B cell (primary cell): ENCODE data around the gene CCDC194. TPM values are rescaled to one million over a fixed set of nuclear protein-coding genes. Genes with fewer than 3 reads are reported as not detected.

ENCODE experiments used
- ATAC-seq: fragments of 200-7000 bp; cut with Tn5 transposase; one replicate; pipeline ENCODE4 v1.10.0; 2021; ENCODE audit warnings: low read depth, mild to moderate bottlenecking, moderate number of reproducible peaks, moderate library complexity
- CTCF ChIA-PET: fragments of 350-600 bp; sonication (Branson Sonifier 250); formaldehyde crosslinking; loops from one replicate; lab custom pipeline; 2021; ENCODE audit warnings: antibody characterized with exemption, inconsistent platforms; lab: Charles Lee
- POLR2A ChIA-PET: fragments of 350-600 bp; sonication (Branson Sonifier 250); formaldehyde crosslinking; loops from one replicate; lab custom pipeline; 2021; ENCODE audit warnings: antibody characterized with exemption; lab: Charles Lee
- DNase-seq: peaks from one replicate; pipeline ENCODE4 v3.0.0; 2013
- H2AFZ ChIP-seq: 2 replicates; pipeline ENCODE4 v1.6.1; 2012; ENCODE audit warnings: mild to moderate bottlenecking, low read depth, low read length; ENCODE audit not compliant: insufficient read depth, poor library complexity, severe bottlenecking
- H3K27ac ChIP-seq, 2 donors: 1 replicate in 1 of 2; 2 replicates in 1 of 2; pipeline ENCODE4 v1.5.1; 2012 to 2013; ENCODE audit warnings: low read length in 2 of 2, mild to moderate bottlenecking in 2 of 2, moderate library complexity in 1 of 2
- H3K27me3 ChIP-seq, 4 experiments: fragments of 200-600 bp in 1 of 4; sonication (generic) in 1 of 4; replicated peaks in 1 of 4; 1 replicate in 2 of 4; 2 replicates in 2 of 4; pipeline versions ENCODE4 v1.6.1 to v1.7.0; 2013 to 2016; ENCODE audit warnings: low read length in 3 of 4, mild to moderate bottlenecking in 2 of 4, mixed read lengths in 1 of 4, moderate library complexity in 1 of 4; ENCODE audit not compliant: insufficient read depth in 4 of 4, control insufficient read depth in 3 of 4; ENCODE audit errors: control extremely low read depth in 1 of 4
- H3K36me3 ChIP-seq, 2 experiments: replicated peaks in 1 of 2; 1 replicate in 1 of 2; 2 replicates in 1 of 2; pipeline versions ENCODE4 v1.6.1 to v1.7.1; 2013; ENCODE audit warnings: low read length in 1 of 2; ENCODE audit not compliant: insufficient read depth in 2 of 2, control insufficient read depth in 1 of 2; ENCODE audit errors: control extremely low read depth in 1 of 2, extremely low read depth in 1 of 2
- H3K4me1 ChIP-seq, 2 donors: fragments of 200-600 bp in 1 of 2; sonication (generic) in 1 of 2; 1 replicate in 1 of 2; 2 replicates in 1 of 2; pipeline versions ENCODE4 v1.5.1 to v1.6.1; 2013 to 2017; ENCODE audit warnings: low read length in 2 of 2; ENCODE audit not compliant: control insufficient read depth in 2 of 2, insufficient read depth in 2 of 2
- H3K4me2 ChIP-seq: replicated peaks from 2 replicates; pipeline ENCODE3; 2012; ENCODE audit warnings: mild to moderate bottlenecking, low read depth, low read length; ENCODE audit not compliant: poor library complexity, severe bottlenecking
- H3K4me3 ChIP-seq, 5 experiments: fragments of 200-600 bp in 1 of 5; sonication (generic) in 1 of 5; 1 replicate in 3 of 5; 2 replicates in 2 of 5; pipeline versions ENCODE4 v1.5.1 to v1.7.0; 2011 to 2016; ENCODE audit warnings: low read length in 4 of 5, mild to moderate bottlenecking in 4 of 5, low read depth in 2 of 5, control low read depth in 1 of 5, moderate library complexity in 1 of 5; ENCODE audit not compliant: insufficient read depth in 1 of 5; ENCODE audit errors: control extremely low read depth in 1 of 5, extremely low read depth in 1 of 5
- H3K79me2 ChIP-seq: fragments of 200-600 bp; sonication (generic); one replicate; pipeline ENCODE4 v1.6.0; 2016; ENCODE audit warnings: low read length; ENCODE audit not compliant: control insufficient read depth, insufficient read depth
- H3K9ac ChIP-seq: fragments of 200-600 bp; sonication (generic); 2 replicates; pipeline ENCODE4 v1.6.1; 2017; ENCODE audit warnings: mild to moderate bottlenecking, low read length, moderate library complexity
- H3K9me3 ChIP-seq, 3 donors: one replicate each; pipeline versions ENCODE4 v1.6.1 to v1.7.1; 2013; ENCODE audit warnings: low read length in 2 of 3; ENCODE audit not compliant: control insufficient read depth in 2 of 3, insufficient read depth in 1 of 3; ENCODE audit errors: control extremely low read depth in 1 of 3
- H4K20me1 ChIP-seq: 2 replicates; pipeline ENCODE4 v1.6.0; 2012; ENCODE audit warnings: mild to moderate bottlenecking, low read length; ENCODE audit not compliant: insufficient read depth, control insufficient read depth, poor library complexity, severe bottlenecking
- H3K27ac Mint-ChIP-seq: one replicate; pipeline ENCODE4 v1.8.0; 2021; ENCODE audit warnings: mixed read lengths
- H3K27me3 Mint-ChIP-seq: one replicate; pipeline ENCODE4 v1.8.0; 2021; ENCODE audit warnings: mixed read lengths
- H3K4me1 Mint-ChIP-seq: one replicate; pipeline ENCODE4 v1.8.0; 2021; ENCODE audit warnings: mixed read lengths
- H3K4me3 Mint-ChIP-seq: one replicate; pipeline ENCODE4 v1.8.0; 2021; ENCODE audit warnings: mixed read lengths
- H3K9me3 Mint-ChIP-seq: one replicate; pipeline ENCODE4 v1.8.0; 2022; ENCODE audit warnings: mixed read lengths; ENCODE audit not compliant: insufficient read depth
- EZH2 ChIP-seq: IDR thresholded peaks from 2 replicates; pipeline ENCODE4 v1.6.1; 2012; ENCODE audit warnings: borderline replicate concordance, low read depth, mild to moderate bottlenecking, moderate library complexity, low read length; ENCODE audit not compliant: insufficient read depth, poor library complexity, severe bottlenecking
- WGBS: methylation state at CpG from one replicate; pipeline ENCODE4 v1.1.5; 2013; ENCODE audit warnings: missing lambda C conversion rate; ENCODE audit not compliant: insufficient coverage; 5-methylcytosine and 5-hydroxymethylcytosine counted together
- intact Hi-C: fragments of 100-400 bp; cut with micrococcal nuclease; formaldehyde crosslinking; loops from one replicate; pipeline ENCODE4 v1.10.0; 2022
- polyA plus RNA-seq: library from polyadenylated mRNA; depleted of rRNA; stranded (reverse); fragments of >200 nt; gene quantifications from 2 replicates; pipeline ENCODE4 v1.2.3, GENCODE V29; 2012
- total RNA-seq, 2 donors: library from RNA; stranded (reverse); fragments of 120-200 nt in 1 of 2; gene quantifications; 1 replicate in 1 of 2; 2 replicates in 1 of 2; pipeline versions ENCODE4 v1.2.3 to v1.2.4, GENCODE V29; 2013 to 2022
- TF ChIP-seq, protein P1 (sequence below): fragments of 200-600 bp; IDR thresholded peaks from one replicate; pipeline ENCODE4 v1.8.0; 2022; ENCODE audit warnings: antibody characterized with exemption, mild to moderate bottlenecking

Gene CCDC194
- total and polyA plus RNA-seq, 2 donors (not counting 1 experiment from before 2014, with no cell fraction given): 1.4 to 3.4 TPM

DNA sequence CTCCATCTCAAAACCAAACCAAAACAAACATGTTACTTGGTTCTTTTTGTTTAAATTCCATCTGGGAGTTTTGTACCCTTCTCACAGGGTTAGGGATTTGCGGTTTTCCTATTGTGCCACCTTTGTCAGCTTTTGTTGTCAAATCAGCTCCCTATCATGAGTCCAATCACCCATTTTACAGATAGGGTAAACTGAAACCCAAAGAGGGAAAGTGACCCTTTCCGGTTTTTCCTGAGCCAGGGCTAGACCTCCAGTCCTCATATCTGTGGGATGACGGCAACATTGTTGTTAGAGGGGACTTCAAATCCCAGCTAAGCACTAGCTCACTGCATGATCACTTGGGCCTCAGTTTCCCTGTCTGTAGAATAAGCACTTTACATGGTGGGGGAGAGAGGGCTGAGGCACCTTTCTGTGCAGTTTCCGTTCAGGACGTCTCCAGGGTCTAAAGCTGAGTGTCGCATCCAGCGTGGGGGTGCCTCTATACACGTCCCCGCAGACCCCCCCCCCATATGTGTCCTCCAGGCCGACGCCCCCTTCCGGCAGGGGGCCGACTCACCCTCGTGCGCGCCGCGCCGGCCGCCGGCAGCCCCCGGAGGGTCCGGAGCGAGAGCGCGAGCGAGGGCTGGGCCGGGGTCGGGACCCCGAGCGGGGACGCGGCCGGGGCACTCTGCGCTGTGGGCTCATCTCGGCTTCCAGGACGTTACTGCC, 3.9 kb downstream of the CCDC194 start:
- H3K36me3 ChIP-seq: no peaks in the 10 kb centered on the region
- H3K79me2 ChIP-seq: no peaks in the 10 kb centered on the region
- no peak overlapping the region for H3K27ac Mint-ChIP-seq
- H2AFZ ChIP-seq: peak overlapping the region; percentile 84
- H3K27me3 ChIP-seq: peaks cover 0 to 24% (median 9%) of the 10 kb centered on the region in 4 experiments
- 6% methylated on average over 34 of the region's 37 CpGs for WGBS
- POLR2A ChIA-PET: no interaction called here
- peak overlapping the region; percentile 68 for H3K9ac ChIP-seq
- CTCF ChIA-PET: interaction anchor here (0.5 to 8.4 kb wide), 12 partner anchors 8 to 130 kb away, joined by 3 to 109 read pairs (median 3); partner anchors contain the start of genes BST2, DDA1 and MRPL34
- H3K27ac ChIP-seq: no peak overlapping the region
- peaks cover 19% of the 10 kb centered on the region for H3K4me1 Mint-ChIP-seq
- no peaks in the 10 kb centered on the region for H3K27me3 Mint-ChIP-seq
- H4K20me1 ChIP-seq: no peaks in the 10 kb centered on the region
- TF ChIP-seq EZH2: no peak
- TF ChIP-seq, protein P1, sequence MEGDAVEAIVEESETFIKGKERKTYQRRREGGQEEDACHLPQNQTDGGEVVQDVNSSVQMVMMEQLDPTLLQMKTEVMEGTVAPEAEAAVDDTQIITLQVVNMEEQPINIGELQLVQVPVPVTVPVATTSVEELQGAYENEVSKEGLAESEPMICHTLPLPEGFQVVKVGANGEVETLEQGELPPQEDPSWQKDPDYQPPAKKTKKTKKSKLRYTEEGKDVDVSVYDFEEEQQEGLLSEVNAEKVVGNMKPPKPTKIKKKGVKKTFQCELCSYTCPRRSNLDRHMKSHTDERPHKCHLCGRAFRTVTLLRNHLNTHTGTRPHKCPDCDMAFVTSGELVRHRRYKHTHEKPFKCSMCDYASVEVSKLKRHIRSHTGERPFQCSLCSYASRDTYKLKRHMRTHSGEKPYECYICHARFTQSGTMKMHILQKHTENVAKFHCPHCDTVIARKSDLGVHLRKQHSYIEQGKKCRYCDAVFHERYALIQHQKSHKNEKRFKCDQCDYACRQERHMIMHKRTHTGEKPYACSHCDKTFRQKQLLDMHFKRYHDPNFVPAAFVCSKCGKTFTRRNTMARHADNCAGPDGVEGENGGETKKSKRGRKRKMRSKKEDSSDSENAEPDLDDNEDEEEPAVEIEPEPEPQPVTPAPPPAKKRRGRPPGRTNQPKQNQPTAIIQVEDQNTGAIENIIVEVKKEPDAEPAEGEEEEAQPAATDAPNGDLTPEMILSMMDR: no peak
- peak overlapping the region; percentile 99 for H3K4me2 ChIP-seq
- no peak for ATAC-seq
- DNase-seq: no peak
- H3K4me3 Mint-ChIP-seq: peak overlapping the region; percentile 56
- peaks cover 3% of the 10 kb centered on the region for H3K9me3 Mint-ChIP-seq
- peak overlapping the region in 4 of 5 experiments; percentile 41 to 69 (median 58) for H3K4me3 ChIP-seq
- peaks cover 22 to 30% of the 10 kb centered on the region in 2 donors for H3K4me1 ChIP-seq
- peaks cover 0 to 14% (median 0%) of the 10 kb centered on the region in 3 donors for H3K9me3 ChIP-seq
- intact Hi-C loops: no loop called here

DNA sequence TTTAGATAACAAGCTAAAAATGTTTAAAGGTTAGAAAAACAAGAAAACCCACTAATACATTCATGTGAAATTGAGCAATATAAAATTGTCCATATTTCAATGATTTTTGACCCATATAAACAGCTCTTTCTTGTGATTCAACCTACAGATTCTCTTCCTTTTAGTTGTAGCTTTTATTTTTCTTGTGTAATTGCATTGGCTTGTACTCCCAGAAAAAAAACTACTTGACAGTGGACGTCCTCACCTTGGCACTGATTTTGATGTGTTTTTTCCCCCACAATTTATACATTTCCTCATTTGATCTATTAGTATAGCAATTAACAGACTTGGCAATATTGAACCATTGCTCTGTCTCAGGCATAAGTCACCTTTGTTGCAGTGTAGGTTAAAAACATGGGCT, 4.7 kb downstream of the CCDC194 start:
- Mint-ChIP-seq H3K4me3 (peak overlapping the region; percentile 48), H3K27me3 (no peaks in the 10 kb centered on the region), H3K4me1 (peaks cover 15% of the 10 kb centered on the region), H3K27ac (no peak overlapping the region), H3K9me3 (peaks cover 3% of the 10 kb centered on the region)
- ChIA-PET POLR2A (no interaction called here), CTCF (interaction anchor here (0.6 to 8.4 kb wide), 18 partner anchors 9 to 130 kb away, joined by 3 to 109 read pairs (median 4); partner anchors contain the start of genes ANKLE1, BABAM1, BST2 and DDA1)
- Histone ChIP-seq H3K27ac (no peak overlapping the region), H3K4me2 (no peak overlapping the region), H3K4me3 (no peak overlapping the region), H4K20me1 (no peaks in the 10 kb centered on the region), H3K27me3 (peaks cover 0 to 24% (median 9%) of the 10 kb centered on the region in 4 experiments), H2AFZ (no peak overlapping the region), H3K9ac (no peak overlapping the region), H3K9me3 (peaks cover 0 to 14% (median 0%) of the 10 kb centered on the region in 3 donors), H3K79me2 (no peaks in the 10 kb centered on the region), H3K4me1 (peaks cover 17 to 26% of the 10 kb centered on the region in 2 donors), H3K36me3 (no peaks in the 10 kb centered on the region)
- no peak for TF ChIP-seq EZH2
- TF ChIP-seq, protein P1: no peak
- ATAC-seq: no peak
- DNase-seq: no peak
- 60% methylated on average over 1 of the region's 1 CpG for WGBS
- intact Hi-C loops: no loop called here
